ENCODE measurements around the gene CFAP97D2.
"Not testable (repeated sequence)": the region's sequence is repeated elsewhere in the genome, so short reads cannot be mapped to it uniquely, and the experiment has no call there.

CFAP97D2 gene

DNA sequence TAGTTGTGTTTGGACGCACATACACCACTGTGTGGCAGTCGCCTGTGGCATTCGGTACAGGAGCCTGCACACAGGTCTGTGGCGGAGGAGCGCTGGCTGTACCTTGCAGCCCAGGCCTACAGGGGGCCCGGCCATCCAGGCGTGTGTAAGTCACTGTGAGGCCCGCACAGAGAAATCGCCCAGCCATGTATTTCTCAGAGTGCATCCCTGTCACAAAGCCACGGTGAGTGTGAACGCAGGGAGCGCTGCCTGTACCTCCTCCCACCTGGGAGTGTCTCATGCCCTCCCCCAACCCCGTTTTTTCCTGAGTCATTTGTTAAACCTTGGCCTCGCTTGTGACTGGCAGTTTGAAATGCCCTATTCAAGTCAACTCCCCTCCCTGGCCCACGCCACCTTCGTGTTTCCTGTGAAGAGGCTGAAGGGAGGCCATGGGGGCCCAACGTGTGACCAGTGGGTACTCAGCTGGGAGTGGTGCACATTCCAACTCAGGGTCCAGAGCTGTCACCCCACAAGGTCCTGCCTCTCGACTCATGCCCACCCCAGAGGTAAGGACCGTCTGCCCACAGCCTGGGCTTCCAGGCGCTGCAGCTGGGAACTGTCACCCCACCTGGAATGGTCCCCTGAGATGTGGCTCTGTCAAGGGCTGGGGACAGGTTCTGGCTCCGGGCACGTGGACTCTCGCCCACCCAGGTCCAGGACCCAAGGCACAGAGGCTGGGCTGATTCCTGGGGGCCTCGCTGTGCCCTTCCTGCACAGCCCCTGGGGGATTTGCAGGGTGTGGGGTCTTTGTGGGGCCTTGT is 35.1 kb upstream of the CFAP97D2 start:
- DNase-seq = peak; percentile 70

DNA sequence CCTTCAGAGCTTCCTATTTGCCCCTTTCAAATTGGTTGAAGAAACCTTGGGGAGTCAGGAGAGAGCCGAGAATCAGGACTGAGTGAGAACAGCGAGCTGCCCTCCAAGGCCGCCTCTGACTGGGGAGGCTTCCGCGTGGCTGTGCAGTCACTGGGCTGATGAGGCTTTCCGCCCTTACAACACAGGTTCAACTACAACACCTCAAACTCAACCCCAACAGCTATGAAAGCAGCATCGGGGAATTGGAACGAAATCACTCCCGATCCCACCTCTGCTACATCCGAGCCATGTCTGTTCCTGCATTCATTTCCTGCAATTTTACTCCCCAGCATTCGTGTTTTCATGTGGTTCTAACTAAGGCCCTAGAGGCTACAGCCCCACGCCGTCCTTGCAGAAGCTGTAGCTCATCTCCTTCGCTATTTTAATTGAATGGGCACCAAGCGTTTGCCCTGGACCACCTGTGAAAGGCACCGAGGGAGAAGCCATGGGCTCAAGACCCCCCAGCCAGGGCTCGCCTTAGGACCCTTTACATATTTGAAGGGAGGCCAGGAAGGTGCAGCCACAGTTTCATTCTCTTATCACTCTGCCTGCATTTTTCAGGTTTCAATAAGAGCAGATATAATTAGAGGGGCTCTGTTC is 34.3 kb upstream of the CFAP97D2 start:
- DNase-seq = no peak

DNA sequence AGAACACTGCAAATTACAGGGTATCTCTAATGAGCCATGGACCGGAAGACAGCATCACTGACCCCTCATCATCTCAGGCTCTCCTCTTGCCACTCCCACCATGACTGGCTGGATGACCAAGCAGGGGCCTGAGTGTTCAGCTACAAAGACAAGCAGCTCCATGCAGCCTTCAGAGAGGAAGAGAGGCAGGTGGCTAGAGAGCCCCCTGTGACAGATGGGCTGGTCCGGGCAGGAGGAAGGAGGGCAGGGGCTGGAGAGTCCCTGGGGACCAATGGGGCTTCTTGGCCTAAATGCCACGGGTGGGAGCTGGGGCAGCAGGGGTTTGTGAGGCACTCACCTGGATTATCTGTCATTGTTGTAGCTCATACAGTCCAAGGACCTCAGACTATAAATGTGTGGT is 33.8 kb upstream of the CFAP97D2 start:
- DNase-seq = no peak

- no peak for DNase-seq
Measured at GRCh38 chr13:114145722-114146121, 33.3 kb upstream of the CFAP97D2 start.

DNA sequence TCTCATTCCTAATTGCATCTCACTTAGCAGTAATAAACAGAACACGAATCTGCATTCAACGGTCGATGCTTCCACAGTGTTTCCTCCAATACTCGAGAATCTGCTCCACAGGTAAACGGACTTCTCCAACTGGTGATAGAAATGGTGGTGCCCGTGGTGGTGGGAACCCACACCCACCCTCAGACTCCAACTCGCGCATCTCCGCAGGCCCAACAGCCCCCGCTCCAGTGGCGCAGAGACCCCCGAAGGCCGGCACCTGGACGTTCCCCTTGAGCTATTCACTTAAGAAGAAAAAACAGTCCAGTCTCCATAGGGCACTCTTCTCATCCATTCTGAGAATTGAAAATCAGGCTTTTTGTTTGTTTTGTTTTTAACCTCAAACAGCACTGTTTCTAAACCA is 32.9 kb upstream of the CFAP97D2 start:
- DNase-seq = no peak

DNA sequence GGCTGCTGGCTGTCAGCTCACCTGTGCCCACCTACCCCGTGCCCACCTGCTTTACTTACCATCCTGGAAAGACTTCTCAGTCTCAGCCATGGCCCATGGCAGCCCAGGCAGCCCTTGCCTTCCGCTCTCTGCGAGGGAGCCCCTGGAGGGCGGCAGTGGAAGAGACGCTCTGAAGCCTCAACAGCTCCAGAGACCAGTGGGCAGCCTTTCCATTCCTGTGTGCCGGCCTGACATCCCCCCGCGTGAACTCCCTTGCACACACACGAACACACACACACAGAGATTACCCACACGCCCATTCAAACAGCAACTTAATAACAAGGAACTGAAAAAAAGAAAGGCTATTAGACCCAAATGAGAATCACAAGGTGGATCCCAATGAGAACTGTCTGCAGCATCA is 32.4 kb upstream of the CFAP97D2 start:
- peak; percentile 66 for DNase-seq

GRCh38 chr13:114147803-114148520 is 31.1 kb upstream of the CFAP97D2 start:
- DNase-seq = no peak

- peak; percentile 92 for DNase-seq
Measured at GRCh38 chr13:114148521-114148855, 30.6 kb upstream of the CFAP97D2 start.

DNA sequence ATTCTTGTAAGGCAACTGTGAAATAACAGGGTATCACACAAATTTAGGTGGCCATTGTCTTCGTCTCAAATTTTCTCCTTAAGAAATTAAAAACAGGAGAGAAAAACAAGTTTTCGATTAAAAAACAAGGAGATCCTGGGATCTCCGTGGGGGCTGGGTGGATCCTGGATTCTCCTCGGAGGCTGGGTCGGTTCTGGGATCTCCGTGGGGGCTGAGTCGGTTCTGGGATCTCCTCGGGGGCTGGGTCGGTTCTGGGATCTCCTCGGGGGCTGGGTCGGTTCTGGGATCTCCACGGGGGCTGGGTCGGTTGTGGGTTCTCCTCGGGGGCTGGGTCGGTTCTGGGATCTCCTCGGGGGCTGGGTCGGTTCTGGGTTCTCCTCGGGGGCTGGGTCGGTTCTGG is 30.2 kb upstream of the CFAP97D2 start:
- not testable (repeated sequence) for DNase-seq

GRCh38 chr13:114149774-114150740 is 29.0 kb upstream of the CFAP97D2 start:
- DNase-seq = no peak

DNA sequence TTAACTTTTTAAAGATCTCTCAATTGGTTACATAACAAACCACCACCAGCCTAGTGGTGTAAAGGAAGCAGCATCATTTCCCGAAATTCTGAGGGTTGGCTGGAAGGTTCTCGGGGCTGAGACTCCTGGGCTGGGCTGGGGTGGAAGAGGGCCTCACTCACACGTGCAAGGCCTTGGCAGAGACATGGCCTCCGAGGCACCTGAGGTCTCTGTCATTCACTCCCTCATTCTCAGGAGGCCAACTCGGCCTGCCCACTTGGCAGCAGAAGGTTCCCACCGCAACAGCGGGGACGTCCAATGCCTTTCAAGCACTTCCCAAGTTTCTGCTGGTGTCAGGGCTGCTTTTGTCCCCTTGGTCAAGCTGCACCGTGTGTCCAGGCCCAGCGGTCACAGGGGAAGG is 28.0 kb upstream of the CFAP97D2 start:
- no peak for DNase-seq

DNA sequence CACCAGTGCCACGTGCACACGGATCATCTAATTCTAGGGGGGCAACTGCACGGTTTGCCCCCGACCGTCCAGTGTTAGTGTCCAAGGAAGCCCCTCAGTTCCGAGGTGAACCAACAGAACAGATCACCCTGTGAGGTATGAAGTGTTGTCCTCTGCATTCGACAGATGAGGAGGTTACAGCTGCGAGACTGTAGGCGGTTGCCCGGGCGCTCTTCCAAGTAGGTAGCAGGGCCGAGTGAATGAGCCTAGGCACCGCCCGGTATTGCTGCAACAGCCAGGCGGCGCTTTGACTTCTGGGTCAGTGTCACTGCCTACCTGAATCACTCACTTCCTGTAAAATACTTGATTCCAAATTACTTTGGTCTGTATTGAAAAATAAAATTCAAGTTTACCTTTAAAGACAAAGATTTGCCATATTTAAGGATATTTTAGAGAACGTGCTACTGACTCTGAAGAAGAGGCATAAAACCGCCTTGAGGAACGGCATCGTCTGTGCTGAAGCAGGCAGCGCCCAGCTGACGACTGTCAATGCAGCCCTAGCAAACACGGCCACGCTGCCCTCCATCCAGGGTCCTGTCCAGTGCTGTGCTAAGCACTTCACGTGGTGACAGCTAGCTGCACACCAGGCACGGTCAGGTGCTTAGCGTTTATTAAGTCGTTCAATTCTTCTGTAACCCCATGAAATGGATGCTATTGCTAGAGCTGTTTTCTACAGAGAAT is 27.3 kb upstream of the CFAP97D2 start:
- DNase-seq = no peak

GRCh38 chr13:114152285-114152645 is 26.8 kb upstream of the CFAP97D2 start:
- DNase-seq = no peak

GRCh38 chr13:114152831-114153371 is 26.2 kb upstream of the CFAP97D2 start:
- no peak for DNase-seq

DNA sequence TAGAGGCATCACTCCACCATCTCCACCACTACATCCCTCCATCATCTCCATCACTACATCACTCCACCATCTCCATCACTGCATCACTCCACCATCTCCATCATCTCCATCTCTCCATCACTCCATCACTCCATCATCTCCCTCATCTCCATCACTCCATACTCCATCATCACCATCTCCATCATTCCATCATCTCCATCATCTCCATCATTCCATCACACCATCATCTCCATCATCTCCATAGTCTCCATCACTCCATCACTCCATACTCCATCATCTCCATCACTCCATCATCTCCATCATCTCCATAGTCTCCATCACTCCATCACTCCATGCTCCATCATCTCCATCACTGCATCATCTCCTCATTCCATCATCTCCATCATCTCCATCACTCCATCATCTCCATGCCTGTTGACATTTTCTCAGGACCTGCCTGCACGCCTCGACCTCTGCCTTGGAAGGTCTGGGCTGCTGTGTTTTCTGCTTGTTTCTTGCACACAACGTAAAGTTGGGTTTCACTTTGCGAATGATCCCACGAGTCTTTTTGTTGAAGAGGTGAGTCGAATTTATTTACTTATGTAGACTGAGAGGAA is 25.5 kb upstream of the CFAP97D2 start:
- DNase-seq = no peak

DNA sequence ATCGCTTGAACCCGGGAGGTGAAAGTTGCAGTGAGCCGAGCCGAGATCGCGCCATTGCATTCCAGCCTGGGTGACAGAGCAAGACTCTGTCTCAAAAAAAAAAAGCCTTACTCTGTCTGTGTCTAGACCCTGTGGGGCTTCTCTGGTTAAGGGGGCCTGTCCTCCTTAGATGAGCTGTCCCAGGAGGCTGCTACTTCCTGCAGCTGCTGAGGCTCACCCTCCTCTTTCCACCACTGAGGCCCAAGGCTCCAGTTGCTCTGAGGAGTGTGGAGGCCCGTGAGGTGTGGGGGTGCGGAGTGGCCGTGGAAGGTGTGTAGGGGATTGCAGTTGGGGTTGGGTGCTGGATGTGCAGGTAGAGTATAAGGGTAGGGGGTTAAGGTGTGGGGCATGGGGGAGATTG is 24.6 kb upstream of the CFAP97D2 start:
- DNase-seq = no peak

DNA sequence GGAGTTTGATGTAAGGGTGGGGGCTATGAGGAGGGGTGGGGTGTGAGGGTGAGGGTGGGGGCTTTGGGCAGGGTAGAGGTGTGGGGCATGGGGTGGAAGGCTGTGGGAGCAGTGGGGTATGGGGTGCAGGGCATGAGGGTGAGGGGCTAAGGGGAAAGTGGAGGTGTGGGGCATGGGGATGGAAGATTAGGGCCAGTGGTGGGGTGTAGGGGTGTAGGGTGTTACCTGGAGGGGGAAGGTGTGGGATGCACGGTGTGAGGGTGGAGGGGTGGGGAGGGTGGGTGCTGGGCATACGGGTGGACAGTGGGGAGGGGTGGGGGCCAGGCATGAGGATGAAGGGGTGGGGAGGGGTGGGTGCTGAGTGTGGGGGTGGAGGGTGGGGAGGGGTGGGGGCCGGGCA is 23.7 kb upstream of the CFAP97D2 start:
- no peak for DNase-seq

- no peak for DNase-seq
Measured at GRCh38 chr13:114155926-114156883, 22.9 kb upstream of the CFAP97D2 start.

DNA sequence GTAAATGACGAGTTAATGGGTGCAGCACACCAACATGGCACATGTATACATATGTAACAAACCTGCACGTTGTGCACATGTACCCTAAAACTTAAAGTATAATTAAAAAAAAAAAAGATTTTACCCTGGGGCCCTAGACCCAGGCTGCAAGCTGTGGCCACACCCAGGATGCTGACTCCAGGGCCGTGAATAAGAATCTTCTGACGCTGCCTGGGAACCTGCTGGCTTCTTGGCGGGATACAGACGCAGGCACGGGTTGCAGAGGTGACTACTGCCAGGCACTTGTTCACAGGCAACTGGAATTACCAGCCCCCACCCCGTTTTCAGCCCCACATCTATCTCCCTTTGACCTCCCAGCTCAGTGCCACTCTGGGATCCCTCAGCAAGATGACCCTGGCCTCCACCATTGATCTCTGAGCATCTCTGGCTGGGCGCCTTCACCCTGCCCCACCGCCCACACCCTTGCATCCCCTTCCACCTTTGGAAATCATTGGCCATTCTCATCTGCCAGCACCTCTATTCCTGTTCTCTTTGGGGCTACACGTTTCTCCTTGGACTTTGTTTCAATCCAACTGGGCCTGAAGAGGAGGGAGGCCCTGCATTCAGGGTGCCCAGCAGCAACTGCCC is 21.1 kb upstream of the CFAP97D2 start:
- no peak for DNase-seq
